K562 (cell line): ENCODE results near the gene ARHGAP4. TPM values are rescaled to one million over a fixed set of nuclear protein-coding genes. Genes with fewer than 3 reads are reported as not detected.

Experiments used
- CBX8 ChIP-seq: fragments of 200-600 bp; sonication (generic); IDR thresholded peaks from 2 replicates; pipeline ENCODE4 v1.6.1; 2012; ENCODE audit warnings: borderline replicate concordance, mixed run types, low read depth, mild to moderate bottlenecking, moderate library complexity, mixed read lengths, low read length, control low read depth, inconsistent platforms; ENCODE audit not compliant: poor library complexity, severe bottlenecking; ENCODE audit errors: extremely low read depth
- DLX4 ChIP-seq: fragments of 250-450 bp; sonication (Bioruptor Pico); IDR thresholded peaks from 2 replicates; pipeline ENCODE4 v1.6.1; 2021; ENCODE audit warnings: mild to moderate bottlenecking
- E4F1 ChIP-seq: fragments of 250-450 bp; sonication (Bioruptor Pico); IDR thresholded peaks from 2 replicates; pipeline ENCODE4 v1.5.0; 2021; ENCODE audit warnings: mild to moderate bottlenecking, borderline replicate concordance
- ELK1 ChIP-seq: sonication (generic); formaldehyde crosslinking; IDR thresholded peaks from 2 replicates; pipeline ENCODE4 v1.8.1; 2022; ENCODE audit warnings: missing genetic modification reagents
- ESRRA ChIP-seq: fragments of 450-650 bp; IDR thresholded peaks from 2 replicates; pipeline ENCODE4 v1.6.1; 2014; ENCODE audit warnings: low read depth, mild to moderate bottlenecking, moderate library complexity, borderline replicate concordance
- GATA2 ChIP-seq: sonication (generic); formaldehyde crosslinking; IDR thresholded peaks from 2 replicates; pipeline ENCODE4 v1.4.0; 2020; ENCODE audit warnings: mild to moderate bottlenecking, missing genetic modification reagents
- HES1 ChIP-seq: fragments of 450-650 bp; IDR thresholded peaks from 2 replicates; pipeline ENCODE4 v1.6.1; 2016; ENCODE audit warnings: low read depth, mild to moderate bottlenecking, moderate library complexity
- LARP7 ChIP-seq: fragments of 450-650 bp; IDR thresholded peaks from 2 replicates; pipeline ENCODE4 v1.6.1; 2016
- MAFF ChIP-seq: IDR thresholded peaks from 2 replicates; pipeline ENCODE4 v1.6.1; 2012; ENCODE audit warnings: low read length, improper control_type of control experiment
- RFX5 ChIP-seq: IDR thresholded peaks from 2 replicates; pipeline ENCODE4 v1.6.1; 2011; ENCODE audit warnings: low read depth, mild to moderate bottlenecking, improper control_type of control experiment, low read length
- RREB1 ChIP-seq: fragments of 250-450 bp; sonication (Bioruptor Pico); IDR thresholded peaks from 2 replicates; pipeline ENCODE4 v1.4.0; 2020
- SMARCE1 ChIP-seq: fragments of 450-650 bp; IDR thresholded peaks from 2 replicates; pipeline ENCODE4 v1.7.1; 2016; ENCODE audit warnings: mild to moderate bottlenecking
- ZBTB43 ChIP-seq: sonication (generic); formaldehyde crosslinking; IDR thresholded peaks from 2 replicates; pipeline ENCODE4 v1.8.0; 2023; ENCODE audit warnings: mild to moderate bottlenecking, missing genetic modification reagents
- ZNF232 ChIP-seq: sonication (generic); formaldehyde crosslinking; IDR thresholded peaks from 2 replicates; pipeline ENCODE4 v1.8.0; 2022; ENCODE audit warnings: mild to moderate bottlenecking, missing genetic modification reagents
- ZNF324 ChIP-seq: fragments of 250-450 bp; sonication (Bioruptor Pico); IDR thresholded peaks from 2 replicates; pipeline ENCODE4 v1.4.0; 2020; ENCODE audit warnings: mild to moderate bottlenecking
- ZNF75A ChIP-seq: fragments of 450-650 bp; formaldehyde crosslinking; IDR thresholded peaks from 2 replicates; pipeline ENCODE4 v1.4.0; 2020; ENCODE audit warnings: mild to moderate bottlenecking
- polyA plus RNA-seq, 8 experiments: library from polyadenylated mRNA; depleted of rRNA in 4 of 8; stranded (reverse) in 5 of 8; unstranded in 3 of 8; fragments of >200 nt; fragmentation: Nextera tagmentation in 2 of 8; fragmentation: Illumina TruSeq in 1 of 8; extraction: Ambion mirVana in 2 of 8; extraction: Trizol in 1 of 8; gene quantifications; 2 replicates each; pipeline versions ENCODE4 v1.2.1 to v1.2.3, GENCODE V29; 2011 to 2014; ENCODE audit warnings: inconsistent platforms in 1 of 8, missing spikeins in 1 of 8
- total RNA-seq, 7 experiments: library from RNA; depleted of rRNA in 6 of 7; stranded (reverse); fragments of >200 nt in 6 of 7; fragmentation: Illumina TruSeq in 2 of 7; extraction: Trizol in 2 of 7; gene quantifications; 2 replicates each; pipeline versions ENCODE4 v1.2.1 to v1.2.3, GENCODE V29; 2011 to 2021; ENCODE audit warnings: low replicate concordance in 1 of 7

The ARHGAP4 gene
- total and polyA plus RNA-seq, 9 of the 15 experiments (the other 6 are each of a cell fraction or from before 2014, with no cell fraction given) = 0.30 to 81.8 (median 13.5) TPM

- no peak for TF ChIP-seq ZNF75A (CRISPR knock-in tag)
- no peak for TF ChIP-seq ELK1 (CRISPR knock-in tag)
- no peak for TF ChIP-seq ESRRA
- no peak for TF ChIP-seq ZBTB43
- TF ChIP-seq SMARCE1 = no peak
- TF ChIP-seq CBX8 = no peak
- TF ChIP-seq E4F1 (CRISPR knock-in tag) = no peak
- TF ChIP-seq DLX4 (CRISPR knock-in tag) = no peak
- no peak for TF ChIP-seq LARP7
- TF ChIP-seq RFX5 = no peak
- TF ChIP-seq ZNF232 (CRISPR knock-in tag) = no peak
- no peak for TF ChIP-seq RREB1 (CRISPR knock-in tag)
- no peak for TF ChIP-seq HES1
- no peak for TF ChIP-seq ZNF324 (CRISPR knock-in tag)
- no peak for TF ChIP-seq MAFF
- no peak for TF ChIP-seq GATA2
Measured at GRCh38 chrX:153947009-153947769, 21.1 kb upstream of the ARHGAP4 start (continued).
